GM21515 (cell line): ENCODE measurements around the gene HMG20B.
"Not testable (repeated sequence)": the region's sequence is repeated elsewhere in the genome, so short reads cannot be mapped to it uniquely, and the experiment has no call there.

Experiments
- ATAC-seq: cut with Tn5 transposase; IDR thresholded peaks from one replicate; pipeline ENCODE4 v1.9.1; 2021; ENCODE audit not compliant: unreplicated experiment

Gene HMG20B

GRCh38 chr19:3572855-3573161 is at the start of gene HMG20B:
Gene HMG20B (plus strand): TSS chr19:3572944. CDS start chr19:3573310, 366 bp downstream.
- ATAC-seq: no peak

- no peak for ATAC-seq
Measured at GRCh38 chr19:3523361-3524077, 49.2 kb upstream of the HMG20B start.

- no peak for ATAC-seq
Measured at GRCh38 chr19:3524078-3524842, 48.5 kb upstream of the HMG20B start.

GRCh38 chr19:3524904-3525451 is 47.8 kb upstream of the HMG20B start:
- no peak for ATAC-seq

GRCh38 chr19:3526507-3527237 is 46.1 kb upstream of the HMG20B start:
- ATAC-seq: no peak

GRCh38 chr19:3527238-3527910 is 45.4 kb upstream of the HMG20B start:
- no peak for ATAC-seq

GRCh38 chr19:3528080-3528479 is 44.7 kb upstream of the HMG20B start:
- ATAC-seq: no peak

GRCh38 chr19:3528539-3529211 is 44.1 kb upstream of the HMG20B start:
- ATAC-seq: no peak

- ATAC-seq: not testable (repeated sequence)
Measured at GRCh38 chr19:3529299-3529698, 43.4 kb upstream of the HMG20B start.

- no peak for ATAC-seq
Measured at GRCh38 chr19:3530389-3530788, 42.4 kb upstream of the HMG20B start.

- no peak for ATAC-seq
Measured at GRCh38 chr19:3531716-3532115, 41.0 kb upstream of the HMG20B start.

GRCh38 chr19:3532154-3532786 is 40.5 kb upstream of the HMG20B start:
- no peak for ATAC-seq

GRCh38 chr19:3533033-3533432 is 39.7 kb upstream of the HMG20B start:
- ATAC-seq: no peak

- ATAC-seq: no peak
Measured at GRCh38 chr19:3533563-3534216, 39.1 kb upstream of the HMG20B start.

GRCh38 chr19:3534375-3535234 is 38.1 kb upstream of the HMG20B start:
- ATAC-seq: no peak

GRCh38 chr19:3535235-3535535 is 37.6 kb upstream of the HMG20B start:
- no peak for ATAC-seq

GRCh38 chr19:3535563-3535965 is 37.2 kb upstream of the HMG20B start:
- no peak for ATAC-seq

- ATAC-seq: no peak
Measured at GRCh38 chr19:3535981-3536380, 36.8 kb upstream of the HMG20B start.
